H1 (cell line): ENCODE results near the gene TELO2. TPM values are rescaled to one million over a fixed set of nuclear protein-coding genes. Genes with fewer than 3 reads are reported as not detected.

Source experiments
- CTCF ChIA-PET: fragments of 300-600 bp; sonication (Branson Sonifier 250); formaldehyde crosslinking; loops from one replicate; lab custom pipeline; 2021; ENCODE audit not compliant: partially characterized antibody; lab: Charles Lee
- POLR2A ChIA-PET: fragments of 300-600 bp; sonication (Branson Sonifier 250); formaldehyde crosslinking; loops from one replicate; lab custom pipeline; 2021; ENCODE audit warnings: inconsistent platforms; ENCODE audit not compliant: partially characterized antibody; lab: Charles Lee
- DNase-seq, 2 experiments: peaks; one replicate each; pipeline versions ENCODE4 v3.0.0 to v3.0.0-alpha.2; 2010 to 2022; ENCODE audit warnings: low spot score in 2 of 2, low read depth in 1 of 2, mixed read lengths in 1 of 2
- FAIRE-seq: peaks from 2 replicates; lab custom pipeline; 2011; peaks lifted over from hg19 to GRCh38; lab: Jason Lieb, UNC
- H2AFZ ChIP-seq: 2 replicates; pipeline ENCODE4 v1.8.1; 2012; ENCODE audit warnings: low read length, inconsistent platforms
- H2AK5ac ChIP-seq: 2 replicates; pipeline ENCODE4 v1.6.1; 2013; ENCODE audit warnings: low read depth, low read length
- H2BK120ac ChIP-seq: replicated peaks from 2 replicates; pipeline ENCODE3; 2013; ENCODE audit warnings: low read depth, low read length, inconsistent platforms
- H2BK12ac ChIP-seq: 2 replicates; pipeline ENCODE4 v1.6.1; 2013; ENCODE audit warnings: low read depth, low read length
- H2BK15ac ChIP-seq: 2 replicates; pipeline ENCODE4 v1.6.1; 2013; ENCODE audit warnings: low read length
- H2BK20ac ChIP-seq: 2 replicates; pipeline ENCODE4 v1.6.1; 2013; ENCODE audit warnings: low read length
- H2BK5ac ChIP-seq: 2 replicates; pipeline ENCODE4 v1.6.1; 2013; ENCODE audit warnings: low read depth, low read length
- H3K14ac ChIP-seq: 2 replicates; pipeline ENCODE4 v1.6.1; 2013; ENCODE audit warnings: inconsistent platforms; ENCODE audit not compliant: insufficient read length
- H3K18ac ChIP-seq: 2 replicates; pipeline ENCODE4 v1.6.1; 2013; ENCODE audit warnings: low read length; ENCODE audit errors: extremely low read depth
- H3K23ac ChIP-seq: 2 replicates; pipeline ENCODE4 v1.6.1; 2013; ENCODE audit warnings: inconsistent platforms; ENCODE audit not compliant: insufficient read length
- H3K23me2 ChIP-seq: 2 replicates; pipeline ENCODE4 v1.6.1; 2013; ENCODE audit warnings: low read depth, low read length
- H3K27ac ChIP-seq: 2 replicates; pipeline ENCODE4 v1.6.1; 2011; ENCODE audit warnings: low read depth, low read length, inconsistent platforms
- H3K27me3 ChIP-seq, 4 experiments: replicated peaks in 1 of 4; 1 replicate in 1 of 4; 2 replicates in 3 of 4; pipeline versions ENCODE4 v1.6.1 to v1.8.1; 2011 to 2013; ENCODE audit warnings: low read length in 3 of 4, mild to moderate bottlenecking in 3 of 4, inconsistent platforms in 2 of 4, mixed read lengths in 2 of 4, moderate library complexity in 1 of 4; ENCODE audit not compliant: control insufficient read depth in 3 of 4, insufficient read depth in 3 of 4; ENCODE audit errors: extremely low read depth in 1 of 4
- H3K36me3 ChIP-seq, 4 experiments: 2 replicates each; pipeline versions ENCODE4 v1.6.1 to v1.8.1; 2011 to 2013; ENCODE audit warnings: mild to moderate bottlenecking in 4 of 4, low read length in 3 of 4, moderate library complexity in 2 of 4, control low read depth in 1 of 4, inconsistent platforms in 1 of 4; ENCODE audit not compliant: insufficient read depth in 4 of 4, control insufficient read depth in 2 of 4
- H3K4ac ChIP-seq: replicated peaks from 2 replicates; pipeline ENCODE3; 2013; ENCODE audit warnings: low read length, low read depth, mixed read lengths, inconsistent platforms; ENCODE audit not compliant: insufficient read length
- H3K4me1 ChIP-seq, 4 experiments: replicated peaks in 1 of 4; 1 replicate in 1 of 4; 2 replicates in 3 of 4; pipeline versions ENCODE4 v1.6.1 to v1.8.1; 2011 to 2013; ENCODE audit warnings: low read length in 3 of 4, inconsistent platforms in 2 of 4, mixed read lengths in 1 of 4; ENCODE audit not compliant: insufficient read depth in 4 of 4, control insufficient read depth in 3 of 4
- H3K4me2 ChIP-seq, 2 experiments: 2 replicates each; pipeline versions ENCODE4 v1.6.1 to v1.8.1; 2011 to 2013; ENCODE audit warnings: low read depth in 2 of 2, low read length in 2 of 2, control low read depth in 1 of 2, inconsistent platforms in 1 of 2, mild to moderate bottlenecking in 1 of 2; ENCODE audit not compliant: insufficient read depth in 1 of 2
- H3K4me3 ChIP-seq, 4 experiments: fragments of 200-600, 300-600 bp in 1 of 4; sonication (generic), shearing (Covaris generic), sonication (Bioruptor Twin) in 1 of 4; 2 replicates each; pipeline versions ENCODE4 v1.5.1 to v1.8.1; 2011 to 2016; ENCODE audit warnings: low read length in 4 of 4, low read depth in 3 of 4, control low read depth in 2 of 4, inconsistent platforms in 2 of 4, mild to moderate bottlenecking in 2 of 4, mixed read lengths in 1 of 4, moderate library complexity in 1 of 4; ENCODE audit not compliant: insufficient read depth in 2 of 4; ENCODE audit errors: extremely low read depth in 1 of 4
- H3K56ac ChIP-seq: replicated peaks from 2 replicates; pipeline ENCODE3; 2013; ENCODE audit warnings: low read depth, mild to moderate bottlenecking, mixed read lengths, low read length, inconsistent platforms; ENCODE audit not compliant: insufficient read length
- H3K79me1 ChIP-seq: 2 replicates; pipeline ENCODE4 v1.6.1; 2013; ENCODE audit warnings: low read depth, low read length, control low read depth
- H3K79me2 ChIP-seq, 2 experiments: 2 replicates each; pipeline versions ENCODE4 v1.6.1 to v1.8.1; 2012 to 2013; ENCODE audit warnings: low read length in 2 of 2, mild to moderate bottlenecking in 2 of 2, inconsistent platforms in 1 of 2; ENCODE audit not compliant: insufficient read depth in 2 of 2, control insufficient read depth in 1 of 2
- H3K9ac ChIP-seq, 4 experiments: replicated peaks in 1 of 4; 1 replicate in 1 of 4; 2 replicates in 3 of 4; pipeline versions ENCODE4 v1.6.1 to v1.8.1; 2011 to 2013; ENCODE audit warnings: low read depth in 3 of 4, low read length in 3 of 4, control low read depth in 2 of 4, mild to moderate bottlenecking in 2 of 4, moderate library complexity in 2 of 4, inconsistent platforms in 1 of 4; ENCODE audit errors: extremely low read depth in 1 of 4
- H3K9me3 ChIP-seq, 2 experiments: 2 replicates each; pipeline versions ENCODE4 v1.6.1 to v1.8.1; 2012 to 2013; ENCODE audit warnings: mild to moderate bottlenecking in 2 of 2, moderate library complexity in 2 of 2, control low read depth in 1 of 2, inconsistent platforms in 1 of 2, low read depth in 1 of 2, low read length in 1 of 2, mixed read lengths in 1 of 2; ENCODE audit not compliant: insufficient read depth in 2 of 2
- H4K20me1 ChIP-seq, 2 experiments: replicated peaks in 1 of 2; 2 replicates each; pipeline versions ENCODE3 to v1.8.1; 2011 to 2013; ENCODE audit warnings: inconsistent platforms in 2 of 2, low read length in 2 of 2, mild to moderate bottlenecking in 1 of 2; ENCODE audit not compliant: insufficient read depth in 2 of 2, control insufficient read depth in 1 of 2
- H4K5ac ChIP-seq: 2 replicates; pipeline ENCODE4 v1.6.1; 2013; ENCODE audit warnings: low read length, low read depth, mixed read lengths, inconsistent platforms; ENCODE audit not compliant: insufficient read length
- H4K8ac ChIP-seq: 2 replicates; pipeline ENCODE4 v1.8.0; 2013; ENCODE audit warnings: mild to moderate bottlenecking, moderate library complexity, low read length, inconsistent platforms; ENCODE audit not compliant: insufficient read depth; ENCODE audit errors: extremely low read depth
- H4K91ac ChIP-seq: replicated peaks from 2 replicates; pipeline ENCODE3; 2013; ENCODE audit warnings: low read length, mixed read lengths, inconsistent platforms; ENCODE audit not compliant: insufficient read length
- EGR1 ChIP-seq: IDR thresholded peaks from 2 replicates; pipeline ENCODE4 v1.6.1; 2011; ENCODE audit warnings: low read depth, low read length, borderline replicate concordance
- EZH2 ChIP-seq: fragments of 200-600 bp; sonication (generic); IDR thresholded peaks from 2 replicates; pipeline ENCODE4 v1.7.1; 2012; ENCODE audit warnings: low read depth, mild to moderate bottlenecking, moderate library complexity, low read length, inconsistent platforms; ENCODE audit not compliant: severe bottlenecking
- FOSL1 ChIP-seq: IDR thresholded peaks from 2 replicates; pipeline ENCODE4 v1.6.1; 2011; ENCODE audit warnings: mild to moderate bottlenecking, low read depth, low read length, moderate library complexity; ENCODE audit not compliant: insufficient read depth
- KDM1A ChIP-seq: fragments of 200-600, 300-600 bp; sonication (generic); IDR thresholded peaks from 2 replicates; pipeline ENCODE4 v1.7.1; 2016; ENCODE audit warnings: mild to moderate bottlenecking, low read length, borderline replicate concordance
- RFX5 ChIP-seq: IDR thresholded peaks from 2 replicates; pipeline ENCODE4 v1.6.1; 2011; ENCODE audit warnings: low read depth, low read length, improper control_type of control experiment, borderline replicate concordance
- SP2 ChIP-seq: IDR thresholded peaks from 2 replicates; pipeline ENCODE4 v1.6.1; 2012; ENCODE audit warnings: mild to moderate bottlenecking, low read length, inconsistent platforms
- WGBS, 2 experiments: shearing (Covaris generic) in 1 of 2; methylation state at CpG; one replicate each; pipeline versions ENCODE4 v1.1.6 to v1.1.7; 2013 to 2015; ENCODE audit warnings: low lambda C conversion rate in 2 of 2, mixed read lengths in 2 of 2, inconsistent platforms in 1 of 2, low coverage in 1 of 2, missing lambda C conversion rate in 1 of 2; ENCODE audit not compliant: insufficient replicate concordance in 2 of 2, insufficient coverage in 1 of 2, insufficient read length in 1 of 2; ENCODE audit errors: extremely low coverage in 1 of 2, missing lambda C conversion rate in 1 of 2; 5-methylcytosine and 5-hydroxymethylcytosine counted together
- polyA plus RNA-seq, 7 experiments: library from polyadenylated mRNA; depleted of rRNA in 3 of 7; stranded (reverse) in 5 of 7; unstranded in 2 of 7; fragments of >200 nt in 5 of 7; fragments of 200-250 nt in 2 of 7; gene quantifications; 1 replicate in 5 of 7; 2 replicates in 1 of 7; 4 replicates in 1 of 7; pipeline versions ENCODE4 v1.2.1 to v1.2.3, GENCODE V29; 2011 to 2013; ENCODE audit warnings: missing spikeins in 2 of 7, mixed read lengths in 2 of 7
- total RNA-seq: library from RNA; stranded (reverse); fragmentation: NEBNext Ultra II Directional; extraction: Animal tissue kit (Norgen Biotek cat#: 25700); gene quantifications from 2 replicates; pipeline ENCODE4 v1.2.1, GENCODE V29; 2021

TELO2 gene
- total and polyA plus RNA-seq, 2 of the 8 experiments (the other 6 are each of a cell fraction or from before 2014, with no cell fraction given): 39.3 to 64.8 TPM

DNA sequence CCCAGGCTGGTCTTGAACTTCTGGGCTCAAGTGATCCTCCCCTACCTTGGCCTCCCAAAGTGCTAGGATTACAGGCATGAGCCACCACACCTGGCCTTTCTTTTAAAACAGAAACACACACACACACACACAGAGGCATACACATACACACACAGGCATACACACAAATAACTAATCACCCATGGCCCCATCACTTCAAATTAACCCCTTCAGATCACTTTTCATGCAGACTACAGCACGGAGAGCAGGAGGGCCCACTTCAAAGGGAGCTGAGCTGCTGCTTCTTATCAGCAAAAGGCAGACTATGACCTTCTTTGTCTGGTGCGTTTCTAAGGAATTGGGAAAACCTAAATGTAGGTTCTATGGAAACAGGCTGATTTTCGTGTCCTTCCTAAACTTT is 20.2 kb upstream of the TELO2 start:
- H3K9ac ChIP-seq: no peak overlapping the region; a peak in 1 of 7 replicates
- FAIRE-seq: no peak

More for the DNA sequence above, 20.2 kb upstream of the TELO2 start:
- no peak for DNase-seq
- H3K4ac ChIP-seq: no peak overlapping the region
- peaks cover 22% of the 10 kb centered on the region for H3K79me1 ChIP-seq
- peaks cover 5 to 8% of the 10 kb centered on the region in 2 experiments; a peak in 2 of 4 replicates for H3K9me3 ChIP-seq
- H3K4me2 ChIP-seq: no peak overlapping the region; a peak in 1 of 4 replicates
- no peak overlapping the region for H3K18ac ChIP-seq
- H2BK120ac ChIP-seq: no peak overlapping the region
- whole genome bisulfite sequencing, 2 experiments: 85% methylated on average over 3 of the region's 3 CpGs; no CpG with 5 or more reads in 1 of the 2 experiments
- H3K23ac ChIP-seq: no peak overlapping the region
- no peaks in the 10 kb centered on the region for H3K36me3 ChIP-seq
- H4K91ac ChIP-seq: no peak overlapping the region
- no peak overlapping the region for H3K14ac ChIP-seq
- no peak overlapping the region for H4K5ac ChIP-seq
- no peak overlapping the region for H2BK15ac ChIP-seq
- no peak overlapping the region for H2BK12ac ChIP-seq
- H2BK5ac ChIP-seq: no peak overlapping the region
- H2AFZ ChIP-seq: no peak overlapping the region
- ChIA-PET POLR2A (interaction anchor here (1.6 to 1.7 kb wide), 2 partner anchors 21 to 137 kb away, joined by 3 to 7 read pairs; partner anchors contain the start of gene TELO2), CTCF (no interaction called here)
- H3K56ac ChIP-seq: no peak overlapping the region
- H3K27ac ChIP-seq: no peak overlapping the region
- H3K4me1 ChIP-seq: peaks cover 0 to 7% (median under 1%) of the 10 kb centered on the region in 4 experiments; a peak in 3 of 7 replicates
- H3K4me3 ChIP-seq: no peak overlapping the region
- H3K27me3 ChIP-seq: peaks cover 0 to 5% (median 0%) of the 10 kb centered on the region in 4 experiments; a peak in 2 of 7 replicates
- peaks cover 5 to 9% of the 10 kb centered on the region in 2 experiments for H4K20me1 ChIP-seq
- H3K79me2 ChIP-seq: peaks cover 4 to 58% of the 10 kb centered on the region in 2 experiments
- H2BK20ac ChIP-seq: no peak overlapping the region
- H2AK5ac ChIP-seq: no peak overlapping the region
- TF ChIP-seq RFX5 (no peak), KDM1A (no peak), SP2 (no peak), EGR1 (no peak), EZH2 (no peak), FOSL1 (no peak)
- no peak overlapping the region for H4K8ac ChIP-seq
- H3K23me2 ChIP-seq: peaks cover 8% of the 10 kb centered on the region
